Measurements from ENCODE around the gene ERO1A.

ERO1A gene

DNA sequence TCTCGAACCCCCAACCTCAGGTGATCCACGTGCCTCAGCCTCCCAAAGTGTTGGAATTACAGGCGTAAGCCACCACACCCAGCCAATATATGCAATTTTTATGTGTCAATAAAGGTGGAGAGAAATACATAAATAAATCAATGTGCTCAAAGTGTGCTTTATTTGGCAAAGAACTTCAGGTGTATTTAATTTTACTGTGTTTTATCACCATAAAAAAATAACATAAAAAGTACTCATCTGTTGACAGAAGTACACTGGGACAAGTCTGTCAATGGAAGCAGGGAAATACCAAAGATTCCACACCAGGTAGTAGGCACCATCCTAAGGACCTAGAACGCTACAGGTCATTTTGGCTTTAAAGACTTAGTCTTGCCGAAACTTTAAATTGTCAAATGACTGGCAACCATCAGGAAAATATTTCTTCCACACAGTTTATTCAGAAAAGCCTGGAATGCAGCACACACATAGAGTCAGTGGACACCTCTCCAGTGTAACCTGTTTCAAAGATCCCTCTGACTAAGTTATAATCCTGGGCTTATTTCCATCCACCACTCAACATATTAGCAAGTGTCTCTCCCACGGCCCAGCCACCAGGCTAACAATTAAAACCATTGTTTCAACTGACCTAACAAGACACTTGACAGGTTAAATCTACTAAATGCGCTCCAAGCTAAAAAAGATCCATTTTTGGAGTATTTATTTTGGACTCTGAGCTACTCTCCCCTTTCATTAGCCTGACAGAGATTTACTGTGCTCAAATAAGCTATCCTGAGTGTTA lies 4.2 kb downstream of the ERO1A start:
- TF ChIP-seq, protein P1, sequence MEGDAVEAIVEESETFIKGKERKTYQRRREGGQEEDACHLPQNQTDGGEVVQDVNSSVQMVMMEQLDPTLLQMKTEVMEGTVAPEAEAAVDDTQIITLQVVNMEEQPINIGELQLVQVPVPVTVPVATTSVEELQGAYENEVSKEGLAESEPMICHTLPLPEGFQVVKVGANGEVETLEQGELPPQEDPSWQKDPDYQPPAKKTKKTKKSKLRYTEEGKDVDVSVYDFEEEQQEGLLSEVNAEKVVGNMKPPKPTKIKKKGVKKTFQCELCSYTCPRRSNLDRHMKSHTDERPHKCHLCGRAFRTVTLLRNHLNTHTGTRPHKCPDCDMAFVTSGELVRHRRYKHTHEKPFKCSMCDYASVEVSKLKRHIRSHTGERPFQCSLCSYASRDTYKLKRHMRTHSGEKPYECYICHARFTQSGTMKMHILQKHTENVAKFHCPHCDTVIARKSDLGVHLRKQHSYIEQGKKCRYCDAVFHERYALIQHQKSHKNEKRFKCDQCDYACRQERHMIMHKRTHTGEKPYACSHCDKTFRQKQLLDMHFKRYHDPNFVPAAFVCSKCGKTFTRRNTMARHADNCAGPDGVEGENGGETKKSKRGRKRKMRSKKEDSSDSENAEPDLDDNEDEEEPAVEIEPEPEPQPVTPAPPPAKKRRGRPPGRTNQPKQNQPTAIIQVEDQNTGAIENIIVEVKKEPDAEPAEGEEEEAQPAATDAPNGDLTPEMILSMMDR (IDR thresholded peaks at IDR 0.05; ENCODE audit: extremely low read depth, insufficient read depth, missing control alignments) = no peak
- in situ Hi-C loops (cut with MboI; ENCODE audit: low pct_unique_long_range_greater_than_20kb, low sequenced_read_pairs, unreplicated experiment) = no loop called here
- DNase-seq (ENCODE audit: low spot score) = no peak

DNA sequence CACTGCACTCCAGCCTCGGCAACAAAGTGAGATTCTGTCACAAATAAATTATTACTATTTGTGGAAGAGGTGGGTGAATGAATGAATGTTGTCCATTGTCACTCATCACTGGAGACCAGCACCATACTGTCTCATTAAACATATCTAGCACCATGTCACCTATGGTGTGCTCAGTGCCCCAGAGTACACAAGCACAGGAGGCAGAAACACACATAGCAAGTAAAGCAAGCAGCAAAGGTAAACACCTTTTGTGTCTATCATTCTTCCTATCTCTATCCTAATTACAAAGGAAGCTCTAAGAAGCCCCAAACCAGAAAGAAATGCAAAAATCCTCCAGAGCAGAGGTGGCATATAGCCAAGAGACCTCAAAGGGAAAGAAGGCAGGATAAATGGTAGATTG lies 9.2 kb downstream of the ERO1A start:
- in situ Hi-C loops (cut with MboI; ENCODE audit: low pct_unique_long_range_greater_than_20kb, low sequenced_read_pairs, unreplicated experiment) = no loop called here
- TF ChIP-seq, protein P1 (IDR thresholded peaks at IDR 0.05; ENCODE audit: extremely low read depth, insufficient read depth, missing control alignments) = no peak
- DNase-seq (ENCODE audit: low spot score) = no peak

DNA sequence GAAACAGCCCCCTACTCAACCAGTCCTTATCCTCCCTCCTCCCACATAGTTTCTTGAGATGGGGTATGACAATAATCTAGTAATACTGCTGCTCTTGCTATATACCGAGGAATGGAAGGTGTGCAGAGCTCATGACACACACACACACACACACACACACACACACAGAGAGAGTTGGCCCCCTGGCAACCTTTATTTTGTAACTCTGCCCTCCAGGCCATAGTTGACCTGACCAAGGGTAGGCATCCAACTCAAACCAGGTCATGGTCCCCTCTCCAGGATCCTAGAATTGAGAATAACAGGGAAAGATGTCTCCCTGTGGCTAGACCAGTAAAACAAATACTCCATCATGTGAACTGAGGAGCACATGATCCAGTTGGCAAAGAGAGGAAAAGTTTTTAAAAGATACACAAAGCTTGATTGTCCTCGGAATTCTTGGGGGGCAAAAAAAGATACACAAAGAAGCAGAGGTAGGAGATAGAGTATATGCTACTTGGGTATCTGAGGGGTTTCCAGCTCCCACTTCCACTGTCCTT lies 11.3 kb downstream of the ERO1A start:
- DNase-seq (ENCODE audit: low spot score) = no peak
- in situ Hi-C loops (cut with MboI; ENCODE audit: low pct_unique_long_range_greater_than_20kb, low sequenced_read_pairs, unreplicated experiment) = no loop called here
- TF ChIP-seq, protein P1 (IDR thresholded peaks at IDR 0.05; ENCODE audit: extremely low read depth, insufficient read depth, missing control alignments) = no peak

DNA sequence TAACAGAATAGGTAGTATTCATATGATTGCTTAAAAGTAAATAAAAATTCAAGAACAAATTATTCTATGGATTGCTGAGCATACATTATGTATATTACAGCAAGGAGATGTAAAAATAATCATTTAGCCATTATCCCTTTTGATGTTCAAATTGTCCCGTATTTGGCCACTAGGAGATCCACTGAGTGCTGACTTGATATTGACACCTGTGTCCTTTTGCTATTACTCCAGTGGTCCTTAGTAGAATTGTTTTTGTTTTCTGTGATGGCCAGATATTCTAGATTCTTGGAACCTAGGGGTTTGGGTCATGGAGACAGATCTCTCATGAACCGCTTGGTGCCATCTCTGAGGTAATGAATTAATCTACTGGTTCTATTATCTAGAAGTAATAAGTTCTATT lies 16.8 kb downstream of the ERO1A start:
- TF ChIP-seq, protein P1 (IDR thresholded peaks at IDR 0.05; ENCODE audit: extremely low read depth, insufficient read depth, missing control alignments) = no peak
- DNase-seq (ENCODE audit: low spot score) = no peak
- in situ Hi-C loops (cut with MboI; ENCODE audit: low pct_unique_long_range_greater_than_20kb, low sequenced_read_pairs, unreplicated experiment) = no loop called here

DNA sequence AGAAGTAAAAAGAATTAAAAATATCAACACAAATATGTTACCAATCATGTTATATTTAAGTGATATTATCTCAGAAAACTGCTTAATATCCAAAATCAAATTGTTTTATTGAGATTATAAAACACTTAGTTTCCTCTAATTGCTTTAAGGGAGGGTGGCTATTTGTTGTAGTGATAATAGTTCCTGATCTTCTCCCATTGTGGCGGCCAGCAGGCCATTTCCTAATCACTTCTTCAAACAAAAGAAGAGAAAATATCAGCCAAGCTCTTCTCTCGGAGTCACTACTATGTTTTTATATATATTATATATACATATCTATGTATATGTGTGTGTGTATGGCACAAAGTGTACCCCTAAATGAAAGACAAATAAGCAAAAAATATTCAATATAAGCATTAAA lies 31.5 kb downstream of the ERO1A start:
- in situ Hi-C loops (cut with MboI; ENCODE audit: low pct_unique_long_range_greater_than_20kb, low sequenced_read_pairs, unreplicated experiment) = no loop called here
- TF ChIP-seq, protein P1 (IDR thresholded peaks at IDR 0.05; ENCODE audit: extremely low read depth, insufficient read depth, missing control alignments) = no peak
- DNase-seq (ENCODE audit: low spot score) = no peak

DNA sequence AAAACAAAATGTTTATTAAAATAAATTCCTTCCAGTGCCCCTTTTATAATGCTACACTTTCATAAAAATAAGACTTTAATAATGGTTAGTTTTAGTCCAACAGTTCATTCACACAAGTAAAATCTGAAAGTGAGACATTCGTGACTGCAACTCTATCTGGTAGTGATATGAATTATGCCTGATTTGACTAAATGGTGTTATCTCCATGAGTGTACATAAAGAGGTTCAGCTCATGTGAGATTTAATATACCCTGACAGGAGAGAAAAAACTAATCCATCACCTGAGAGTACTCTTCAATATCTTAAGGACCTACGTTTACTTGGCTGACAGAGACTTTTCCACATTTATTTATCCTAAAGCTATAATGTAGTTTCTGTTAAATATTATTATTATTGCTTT lies 34.0 kb downstream of the ERO1A start:
- TF ChIP-seq, protein P1 (IDR thresholded peaks at IDR 0.05; ENCODE audit: extremely low read depth, insufficient read depth, missing control alignments) = no peak
- in situ Hi-C loops (cut with MboI; ENCODE audit: low pct_unique_long_range_greater_than_20kb, low sequenced_read_pairs, unreplicated experiment) = no loop called here
- DNase-seq (ENCODE audit: low spot score) = no peak
